ENCODE data around the gene PLN.

GRCh38 chr6:118558464-118559217 lies 10.5 kb downstream of the PLN start:
- TF ChIP-seq CTCF (IDR thresholded peaks at IDR 0.05 in 2 of 3, conservative IDR thresholded peaks at IDR 0.05 in 1 of 3; ENCODE audit: control insufficient read depth in 2 of 3, extremely low read depth in 1 of 3, insufficient read depth in 1 of 3, low read depth in 3 of 3, low read length in 3 of 3), result no peak
- TF ChIP-seq POLR2A (IDR thresholded peaks at IDR 0.05; ENCODE audit: low read depth, low read length), result no peak
- no peak for TF ChIP-seq FOXM1 (IDR thresholded peaks at IDR 0.05; ENCODE audit: low read depth, low read length)
- TF ChIP-seq EGR1 (IDR thresholded peaks at IDR 0.05; ENCODE audit: borderline replicate concordance in 1 of 2, low read depth in 2 of 2, low read length in 2 of 2), result no peak
- TF ChIP-seq, protein P1, sequence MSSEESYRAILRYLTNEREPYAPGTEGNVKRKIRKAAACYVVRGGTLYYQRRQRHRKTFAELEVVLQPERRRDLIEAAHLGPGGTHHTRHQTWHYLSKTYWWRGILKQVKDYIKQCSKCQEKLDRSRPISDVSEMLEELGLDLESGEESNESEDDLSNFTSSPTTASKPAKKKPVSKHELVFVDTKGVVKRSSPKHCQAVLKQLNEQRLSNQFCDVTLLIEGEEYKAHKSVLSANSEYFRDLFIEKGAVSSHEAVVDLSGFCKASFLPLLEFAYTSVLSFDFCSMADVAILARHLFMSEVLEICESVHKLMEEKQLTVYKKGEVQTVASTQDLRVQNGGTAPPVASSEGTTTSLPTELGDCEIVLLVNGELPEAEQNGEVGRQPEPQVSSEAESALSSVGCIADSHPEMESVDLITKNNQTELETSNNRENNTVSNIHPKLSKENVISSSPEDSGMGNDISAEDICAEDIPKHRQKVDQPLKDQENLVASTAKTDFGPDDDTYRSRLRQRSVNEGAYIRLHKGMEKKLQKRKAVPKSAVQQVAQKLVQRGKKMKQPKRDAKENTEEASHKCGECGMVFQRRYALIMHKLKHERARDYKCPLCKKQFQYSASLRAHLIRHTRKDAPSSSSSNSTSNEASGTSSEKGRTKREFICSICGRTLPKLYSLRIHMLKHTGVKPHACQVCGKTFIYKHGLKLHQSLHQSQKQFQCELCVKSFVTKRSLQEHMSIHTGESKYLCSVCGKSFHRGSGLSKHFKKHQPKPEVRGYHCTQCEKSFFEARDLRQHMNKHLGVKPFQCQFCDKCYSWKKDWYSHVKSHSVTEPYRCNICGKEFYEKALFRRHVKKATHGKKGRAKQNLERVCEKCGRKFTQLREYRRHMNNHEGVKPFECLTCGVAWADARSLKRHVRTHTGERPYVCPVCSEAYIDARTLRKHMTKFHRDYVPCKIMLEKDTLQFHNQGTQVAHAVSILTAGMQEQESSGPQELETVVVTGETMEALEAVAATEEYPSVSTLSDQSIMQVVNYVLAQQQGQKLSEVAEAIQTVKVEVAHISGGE (CRISPR knock-in tag; IDR thresholded peaks at IDR 0.05), result no peak
- no peak for TF ChIP-seq HDAC6 (IDR thresholded peaks at IDR 0.05; ENCODE audit: unreplicated experiment)

Data from GM12878 (cell line).